Sigmoid colon (tissue), 4 donors: ENCODE data around the gene DPPA5.

Experiments
- POLR2A ChIP-seq, 2 donors: fragments of 450-650 bp; IDR thresholded peaks; one replicate each; pipeline ENCODE4 v1.6.1; 2016; ENCODE audit warnings: antibody characterized with exemption in 2 of 2, mild to moderate bottlenecking in 2 of 2, moderate library complexity in 2 of 2
- POLR2AphosphoS5 ChIP-seq, 4 donors: sonication (generic); formaldehyde crosslinking; IDR thresholded peaks; one replicate each; pipeline ENCODE4 v1.6.1; 2017; ENCODE audit warnings: antibody characterized with exemption in 4 of 4
- TF ChIP-seq, protein P1 (sequence below), 4 experiments: fragments of 450-650 bp in 3 of 4; fragments of 200-600 bp in 1 of 4; IDR thresholded peaks; one replicate each; pipeline ENCODE4 v1.5.1; 2016 to 2019; ENCODE audit warnings: antibody characterized with exemption in 4 of 4, mild to moderate bottlenecking in 3 of 4, moderate library complexity in 2 of 4

DNA sequence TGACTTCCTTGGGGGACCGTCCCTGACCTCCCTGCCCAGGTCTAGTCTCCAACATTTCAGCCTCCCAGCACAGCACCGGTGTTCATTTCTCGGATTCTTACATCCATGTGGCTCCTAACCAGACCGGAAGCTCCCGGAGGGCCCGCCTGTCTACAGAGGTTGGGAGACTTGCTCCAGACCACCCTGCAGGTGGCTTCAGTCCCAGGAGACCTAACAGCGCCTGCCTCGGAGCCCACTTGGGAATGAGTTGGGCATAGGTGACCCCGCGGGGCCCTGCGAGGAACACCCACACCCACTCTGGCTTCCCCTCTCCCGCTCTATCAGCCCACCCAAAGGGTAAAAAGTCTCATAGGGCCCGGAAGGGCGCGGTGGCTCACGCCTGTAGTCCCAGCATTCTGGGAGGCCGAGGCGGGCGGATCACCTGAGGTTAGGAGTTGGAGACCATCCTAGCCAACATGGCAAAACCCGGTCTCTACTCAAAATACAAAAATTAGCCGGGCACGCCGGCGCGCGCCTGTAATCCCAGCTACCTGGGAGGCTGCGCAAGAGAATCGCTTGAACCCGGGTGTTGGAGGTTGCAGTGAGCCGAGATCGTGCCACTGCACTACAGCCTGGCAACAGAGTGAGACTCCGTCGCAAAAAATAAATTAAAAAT lies 5.4 kb downstream of the DPPA5 start:
- TF ChIP-seq POLR2AphosphoS5 (IDR thresholded peaks at IDR 0.05) (no peak), POLR2A (IDR thresholded peaks at IDR 0.05) (no peak)
- TF ChIP-seq, protein P1, sequence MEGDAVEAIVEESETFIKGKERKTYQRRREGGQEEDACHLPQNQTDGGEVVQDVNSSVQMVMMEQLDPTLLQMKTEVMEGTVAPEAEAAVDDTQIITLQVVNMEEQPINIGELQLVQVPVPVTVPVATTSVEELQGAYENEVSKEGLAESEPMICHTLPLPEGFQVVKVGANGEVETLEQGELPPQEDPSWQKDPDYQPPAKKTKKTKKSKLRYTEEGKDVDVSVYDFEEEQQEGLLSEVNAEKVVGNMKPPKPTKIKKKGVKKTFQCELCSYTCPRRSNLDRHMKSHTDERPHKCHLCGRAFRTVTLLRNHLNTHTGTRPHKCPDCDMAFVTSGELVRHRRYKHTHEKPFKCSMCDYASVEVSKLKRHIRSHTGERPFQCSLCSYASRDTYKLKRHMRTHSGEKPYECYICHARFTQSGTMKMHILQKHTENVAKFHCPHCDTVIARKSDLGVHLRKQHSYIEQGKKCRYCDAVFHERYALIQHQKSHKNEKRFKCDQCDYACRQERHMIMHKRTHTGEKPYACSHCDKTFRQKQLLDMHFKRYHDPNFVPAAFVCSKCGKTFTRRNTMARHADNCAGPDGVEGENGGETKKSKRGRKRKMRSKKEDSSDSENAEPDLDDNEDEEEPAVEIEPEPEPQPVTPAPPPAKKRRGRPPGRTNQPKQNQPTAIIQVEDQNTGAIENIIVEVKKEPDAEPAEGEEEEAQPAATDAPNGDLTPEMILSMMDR (IDR thresholded peaks at IDR 0.05), result no peak
